Tibial artery (tissue), 4 donors: ENCODE measurements around the gene SLC44A4.

Experiments used
- DNase-seq, 2 donors: peaks; one replicate each; pipeline ENCODE4 v3.0.0-alpha.2; 2019
- H3K27ac ChIP-seq, 2 donors: fragments of 200-600 bp; sonication (generic) in 1 of 2; 1 replicate in 1 of 2; 2 replicates in 1 of 2; pipeline ENCODE4 v1.5.1; 2018 to 2019; ENCODE audit warnings: mild to moderate bottlenecking in 1 of 2
- H3K27me3 ChIP-seq, 2 donors: fragments of 200-600 bp; sonication (generic) in 1 of 2; one replicate each; pipeline versions ENCODE4 v1.5.1 to v1.6.0; 2016 to 2019
- H3K36me3 ChIP-seq, 3 donors: fragments of 200-600 bp; sonication (generic) in 2 of 3; one replicate each; pipeline ENCODE4 v1.5.1; 2016 to 2019; ENCODE audit warnings: mild to moderate bottlenecking in 2 of 3
- H3K4me1 ChIP-seq, 4 donors: fragments of 200-600 bp; sonication (generic) in 2 of 4; 1 replicate in 3 of 4; 2 replicates in 1 of 4; pipeline ENCODE4 v1.5.1; 2016 to 2019
- H3K4me3 ChIP-seq, 2 donors: fragments of 200-600 bp; sonication (generic) in 1 of 2; 1 replicate in 1 of 2; 2 replicates in 1 of 2; pipeline ENCODE4 v1.5.1; 2018 to 2019; ENCODE audit warnings: mild to moderate bottlenecking in 2 of 2
- H3K9me3 ChIP-seq, 3 donors: fragments of 200-600 bp; sonication (generic) in 1 of 3; one replicate each; pipeline ENCODE4 v1.5.1; 2016 to 2019
- intact Hi-C: fragments of 100-400 bp; cut with DNase I; formaldehyde crosslinking; loops from one replicate; pipeline ENCODE4 v1.15.0; 2023; ENCODE audit warnings: low total_unique reads
- TF ChIP-seq, protein P1 (sequence below), 2 experiments: fragments of 200-600 bp in 1 of 2; fragments of 450-650 bp in 1 of 2; IDR thresholded peaks; one replicate each; pipeline ENCODE4 v1.5.1; 2017 to 2019; ENCODE audit warnings: antibody characterized with exemption in 2 of 2, mild to moderate bottlenecking in 1 of 2, moderate library complexity in 1 of 2

The SLC44A4 gene

DNA sequence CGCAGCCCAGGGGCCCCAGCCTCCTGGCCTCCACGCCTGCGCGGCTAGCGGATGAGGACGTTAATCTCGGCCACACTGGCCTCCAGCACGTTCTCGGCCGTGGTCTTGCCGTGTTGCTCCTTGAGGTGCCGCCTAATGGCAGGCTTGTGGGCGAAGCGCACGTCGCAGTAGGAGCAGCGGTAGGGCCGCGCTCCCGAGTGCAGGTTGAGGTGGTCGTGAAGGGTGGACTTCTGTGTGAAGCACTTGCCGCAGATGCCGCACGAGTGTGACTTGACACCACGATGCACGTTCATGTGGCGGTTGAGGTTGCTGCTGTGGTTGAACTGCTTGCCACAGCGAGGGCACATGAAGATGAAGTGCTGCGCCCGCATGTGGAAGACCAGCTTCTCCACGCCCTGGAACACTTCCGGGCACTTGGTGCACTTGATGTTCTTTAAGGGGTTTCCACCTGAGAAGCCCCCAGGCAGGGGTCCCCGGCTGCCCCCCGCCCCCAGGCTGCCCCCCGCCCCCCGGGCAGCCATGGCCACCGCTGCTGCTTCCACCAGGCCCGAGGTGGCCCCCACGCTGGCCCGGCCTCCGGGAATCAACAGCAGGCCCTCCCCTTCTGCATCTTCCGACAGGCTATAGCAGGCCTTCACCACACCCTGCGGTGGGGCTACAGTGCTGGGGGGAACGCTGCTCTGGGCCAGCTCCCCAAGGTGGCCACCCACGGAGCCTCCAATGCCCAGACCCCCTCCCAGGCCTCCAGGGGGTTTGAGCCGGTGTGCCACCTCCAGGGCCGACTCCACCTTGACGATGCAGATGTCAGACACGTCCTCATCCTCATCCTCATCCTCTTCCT, 21.3 kb upstream of the SLC44A4 start:
- Histone ChIP-seq H3K27me3 (no peaks in the 10 kb centered on the region), H3K4me3 (no peak overlapping the region), H3K27ac (peak overlapping the region in 1 of 2 donors; percentile 85), H3K4me1 (peaks cover 0 to 48% (median 38%) of the 10 kb centered on the region in 4 donors), H3K9me3 (no peaks in the 10 kb centered on the region), H3K36me3 (peaks cover 0 to 9% (median 4%) of the 10 kb centered on the region in 3 donors)
- no peak for DNase-seq
- intact Hi-C loops = no loop called here
- TF ChIP-seq, protein P1, sequence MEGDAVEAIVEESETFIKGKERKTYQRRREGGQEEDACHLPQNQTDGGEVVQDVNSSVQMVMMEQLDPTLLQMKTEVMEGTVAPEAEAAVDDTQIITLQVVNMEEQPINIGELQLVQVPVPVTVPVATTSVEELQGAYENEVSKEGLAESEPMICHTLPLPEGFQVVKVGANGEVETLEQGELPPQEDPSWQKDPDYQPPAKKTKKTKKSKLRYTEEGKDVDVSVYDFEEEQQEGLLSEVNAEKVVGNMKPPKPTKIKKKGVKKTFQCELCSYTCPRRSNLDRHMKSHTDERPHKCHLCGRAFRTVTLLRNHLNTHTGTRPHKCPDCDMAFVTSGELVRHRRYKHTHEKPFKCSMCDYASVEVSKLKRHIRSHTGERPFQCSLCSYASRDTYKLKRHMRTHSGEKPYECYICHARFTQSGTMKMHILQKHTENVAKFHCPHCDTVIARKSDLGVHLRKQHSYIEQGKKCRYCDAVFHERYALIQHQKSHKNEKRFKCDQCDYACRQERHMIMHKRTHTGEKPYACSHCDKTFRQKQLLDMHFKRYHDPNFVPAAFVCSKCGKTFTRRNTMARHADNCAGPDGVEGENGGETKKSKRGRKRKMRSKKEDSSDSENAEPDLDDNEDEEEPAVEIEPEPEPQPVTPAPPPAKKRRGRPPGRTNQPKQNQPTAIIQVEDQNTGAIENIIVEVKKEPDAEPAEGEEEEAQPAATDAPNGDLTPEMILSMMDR (IDR thresholded peaks at IDR 0.05) = no peak

DNA sequence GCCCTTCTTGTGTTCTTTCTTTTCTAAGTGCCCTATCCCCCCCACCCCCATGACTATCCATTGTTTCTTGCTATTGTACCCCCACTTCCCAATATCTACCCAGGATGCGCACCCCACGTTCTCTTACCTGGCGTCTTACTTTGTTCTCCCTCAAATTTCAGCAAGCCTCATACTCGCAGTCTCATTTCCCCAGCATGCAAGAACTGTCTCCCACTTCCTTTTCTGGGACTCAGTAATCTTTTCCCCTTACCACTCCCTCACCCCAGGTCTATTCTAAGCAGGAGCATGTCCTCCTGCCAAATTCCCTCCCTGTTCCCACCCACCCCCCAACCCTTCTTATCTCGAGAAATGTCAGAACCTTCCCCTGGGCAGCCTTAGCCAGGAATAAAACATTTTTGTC, 20.4 kb upstream of the SLC44A4 start:
- H3K9me3 ChIP-seq = no peaks in the 10 kb centered on the region
- peaks cover 0 to 18% (median 9%) of the 10 kb centered on the region in 3 donors for H3K36me3 ChIP-seq
- TF ChIP-seq, protein P1 (IDR thresholded peaks at IDR 0.05) = no peak
- intact Hi-C loops = no loop called here
- no peak overlapping the region for H3K4me3 ChIP-seq
- no peaks in the 10 kb centered on the region for H3K27me3 ChIP-seq
- peaks cover 0 to 48% (median 38%) of the 10 kb centered on the region in 4 donors for H3K4me1 ChIP-seq
- H3K27ac ChIP-seq = no peak overlapping the region
- no peak for DNase-seq

DNA sequence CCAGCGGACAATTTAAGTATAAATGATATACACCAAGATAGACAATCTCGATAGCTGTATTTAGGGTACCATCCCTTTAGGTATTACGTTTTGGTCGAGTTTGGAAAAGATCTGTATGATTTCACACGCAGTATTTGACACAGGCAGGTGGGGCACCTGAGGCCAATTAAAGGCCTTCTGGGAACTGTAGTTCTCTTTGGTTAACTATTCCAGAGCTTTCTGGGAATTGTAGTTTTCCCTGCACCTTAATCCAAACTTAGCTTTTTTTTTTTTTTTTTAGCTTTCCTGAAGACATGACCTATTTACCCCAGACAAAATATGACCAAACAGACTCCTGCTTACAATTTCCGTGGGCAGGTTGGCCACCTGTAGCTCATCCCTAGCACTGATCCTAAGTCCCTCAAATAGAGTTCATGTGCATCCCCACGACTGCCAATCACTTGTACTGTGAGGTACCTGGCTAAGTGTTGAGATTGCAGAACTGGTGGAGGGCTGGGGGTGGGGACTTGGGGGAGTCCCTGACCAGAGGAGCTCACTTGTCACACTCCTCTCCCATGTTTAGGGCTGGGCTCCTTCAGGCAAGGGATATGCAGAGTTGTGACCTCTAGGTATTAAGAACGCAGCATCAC, 19.7 kb upstream of the SLC44A4 start:
- H3K27ac ChIP-seq = peak overlapping the region; percentile 88

DNA sequence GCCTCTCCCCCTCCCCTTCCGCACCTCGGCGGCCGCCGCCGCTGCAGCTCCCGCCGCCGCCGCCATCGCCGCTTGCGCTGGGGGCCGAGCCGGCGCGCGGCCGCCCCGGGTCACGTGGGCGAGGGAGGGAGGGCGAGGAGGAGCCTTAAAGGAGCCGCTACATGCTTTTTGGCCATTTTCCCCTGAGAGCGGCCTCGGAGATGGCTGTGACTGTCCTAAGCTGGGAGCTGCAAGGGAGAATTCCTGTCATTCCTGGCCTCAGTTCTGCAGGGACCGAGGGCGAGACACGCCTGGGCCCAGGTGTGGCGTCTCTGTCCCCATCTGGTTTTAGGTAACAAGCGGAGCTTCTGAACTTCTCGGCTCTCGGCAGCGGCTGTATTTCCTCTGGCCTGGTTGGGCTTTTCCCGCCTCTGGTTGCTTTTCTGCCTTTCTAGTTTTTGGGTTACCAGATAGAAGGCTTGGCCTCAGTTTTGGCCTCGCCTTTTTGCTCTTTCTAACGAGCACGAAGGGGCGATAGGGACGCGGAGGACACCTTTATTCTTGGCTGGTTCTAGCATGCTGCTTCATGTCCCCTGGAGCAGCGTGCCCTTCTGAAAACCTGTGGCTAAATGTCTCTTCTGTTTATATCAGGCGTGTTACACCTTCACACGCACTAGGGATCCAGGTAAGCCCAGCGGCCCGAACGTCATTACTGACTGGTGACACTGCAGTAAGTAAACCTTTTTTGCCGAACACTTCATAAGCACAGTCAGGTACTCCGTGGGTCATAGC, 19.0 kb upstream of the SLC44A4 start, which contains the start of gene EHMT2:
EHMT2 (minus strand) TSS at position 87 of the 771 bp plus-strand sequence; CDS start at position 66, 21 bp downstream.
- intact Hi-C loops = no loop called here
- H3K27ac ChIP-seq = peak within 1 kb of the TSS; percentile 88
- H3K27me3 ChIP-seq = no peaks in the 10 kb centered on the region
- H3K4me1 ChIP-seq = peaks cover 0 to 42% (median 35%) of the 10 kb centered on the region in 4 donors
- TF ChIP-seq, protein P1 (IDR thresholded peaks at IDR 0.05) = peak in 1 of 2 experiments; percentile 51
- peak within 1 kb of the TSS; percentile 87 to 97 for H3K4me3 ChIP-seq
- H3K36me3 ChIP-seq = peaks cover 6 to 32% (median 16%) of the 10 kb centered on the region in 3 donors
- no peaks in the 10 kb centered on the region for H3K9me3 ChIP-seq
- DNase-seq = peak; percentile 80 to 92

More for the DNA sequence above, 19.7 kb upstream of the SLC44A4 start:
- TF ChIP-seq, protein P1 (IDR thresholded peaks at IDR 0.05) = no peak
- no peak for DNase-seq
- Histone ChIP-seq H3K4me3 (peak overlapping the region; percentile 87 to 97), H3K36me3 (peaks cover under 1 to 25% (median 12%) of the 10 kb centered on the region in 3 donors), H3K27me3 (no peaks in the 10 kb centered on the region), H3K4me1 (peaks cover 0 to 47% (median 38%) of the 10 kb centered on the region in 4 donors), H3K9me3 (no peaks in the 10 kb centered on the region)
- intact Hi-C loops = no loop called here
